H1 (cell line): ENCODE results near the gene ZNF670.

Source experiments
- CTCF ChIP-seq, 3 experiments: IDR thresholded peaks; 1 replicate in 2 of 3; 2 replicates in 1 of 3; pipeline versions ENCODE4 v1.5.1 to v1.6.1; 2011; ENCODE audit warnings: low read length in 3 of 3, mild to moderate bottlenecking in 3 of 3, inconsistent platforms in 2 of 3, low read depth in 1 of 3, moderate library complexity in 1 of 3; ENCODE audit not compliant: insufficient read depth in 1 of 3; ENCODE audit errors: control extremely low read depth in 1 of 3
- JUN ChIP-seq: IDR thresholded peaks from 2 replicates; pipeline ENCODE4 v1.6.1; 2011; ENCODE audit warnings: low read depth, mild to moderate bottlenecking, improper control_type of control experiment, low read length
- PHF8 ChIP-seq: fragments of 200-600 bp; sonication (generic); conservative IDR thresholded peaks from 2 replicates; pipeline ENCODE4 v1.7.1; 2012; ENCODE audit warnings: low read depth, mild to moderate bottlenecking, inconsistent platforms, low read length, moderate library complexity
- POLR2A ChIP-seq, 2 experiments: IDR thresholded peaks; 1 replicate in 1 of 2; 2 replicates in 1 of 2; pipeline ENCODE4 v1.6.1; 2011; ENCODE audit warnings: low read depth in 2 of 2, low read length in 2 of 2, mild to moderate bottlenecking in 2 of 2; ENCODE audit errors: control extremely low read depth in 1 of 2
- POLR2AphosphoS5 ChIP-seq: IDR thresholded peaks from 2 replicates; pipeline ENCODE4 v1.6.1; 2011; ENCODE audit warnings: low read depth, low read length
- RAD21 ChIP-seq, 2 experiments: IDR thresholded peaks in 1 of 2; conservative IDR thresholded peaks in 1 of 2; 2 replicates each; pipeline ENCODE4 v1.6.1; 2011; ENCODE audit warnings: low read depth in 2 of 2, low read length in 2 of 2, improper control_type of control experiment in 1 of 2, inconsistent platforms in 1 of 2, mild to moderate bottlenecking in 1 of 2, moderate library complexity in 1 of 2
- TAF7 ChIP-seq: optimal IDR thresholded peaks from 2 replicates; pipeline ENCODE3; 2011; ENCODE audit warnings: low read depth, mild to moderate bottlenecking, inconsistent platforms, low read length, moderate library complexity, borderline replicate concordance

GRCh38 chr1:247110627-247111258 is 32.1 kb upstream of the ZNF670 start:
- TF ChIP-seq CTCF (IDR thresholded peaks at IDR 0.05; ENCODE audit: control extremely low read depth in 1 of 3, insufficient read depth in 1 of 3, low read depth in 1 of 3, low read length in 3 of 3) (no peak), POLR2AphosphoS5 (no peak), POLR2A (IDR thresholded peaks at IDR 0.05; ENCODE audit: control extremely low read depth in 1 of 2, low read depth in 2 of 2, low read length in 2 of 2) (no peak; a peak in 1 of 3 replicates), RAD21 (IDR thresholded peaks at IDR 0.05 in 1 of 2, conservative IDR thresholded peaks at IDR 0.05 in 1 of 2; ENCODE audit: low read depth in 2 of 2, low read length in 2 of 2) (no peak), PHF8 (no peak), JUN (no peak), TAF7 (no peak)
